ENCODE data around the gene MAML3.
A peak's percentile ranks its signal among the peaks of the same experiment; 100 is the strongest.

The MAML3 gene

DNA sequence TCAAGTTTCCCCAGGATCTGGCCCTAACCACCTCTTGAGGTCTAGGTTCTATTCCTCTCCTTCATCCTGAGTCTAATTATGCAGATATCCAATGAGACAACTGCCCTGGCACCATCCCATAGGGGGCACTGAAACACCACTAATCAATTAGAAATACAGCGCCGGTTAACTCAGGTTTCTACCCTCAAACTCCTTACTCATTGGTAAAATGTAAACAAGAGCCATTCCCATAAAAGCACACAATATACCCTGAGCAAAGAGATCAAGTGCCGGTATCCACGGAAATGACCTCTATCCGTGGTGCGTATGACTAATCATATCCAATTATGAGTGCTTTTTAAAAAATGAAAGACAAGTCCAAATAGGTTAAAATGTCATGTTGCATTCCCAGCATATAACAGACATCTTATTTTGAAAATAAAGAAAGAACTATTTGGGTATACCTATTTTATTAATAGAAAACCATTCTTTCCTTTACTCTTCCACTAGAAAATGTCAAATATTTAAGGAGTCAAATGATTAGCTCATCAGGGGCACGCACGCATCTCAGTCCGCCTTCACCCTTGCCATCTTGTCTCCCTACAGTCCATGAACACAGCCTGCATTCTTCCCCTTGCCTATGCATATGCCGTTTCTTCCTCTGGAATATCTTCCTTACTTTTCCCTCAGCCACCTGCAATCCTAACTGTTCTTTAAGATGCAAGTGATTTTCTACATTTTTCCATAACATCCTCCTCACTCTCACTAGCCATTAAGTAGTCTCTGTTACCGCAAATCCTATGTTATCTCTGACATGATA, 141.1 kb downstream of the MAML3 start:
- DNase-seq (ENCODE audit: extremely low read depth in 1 of 2, low read depth in 1 of 2), result peak; percentile 22 to 35

DNA sequence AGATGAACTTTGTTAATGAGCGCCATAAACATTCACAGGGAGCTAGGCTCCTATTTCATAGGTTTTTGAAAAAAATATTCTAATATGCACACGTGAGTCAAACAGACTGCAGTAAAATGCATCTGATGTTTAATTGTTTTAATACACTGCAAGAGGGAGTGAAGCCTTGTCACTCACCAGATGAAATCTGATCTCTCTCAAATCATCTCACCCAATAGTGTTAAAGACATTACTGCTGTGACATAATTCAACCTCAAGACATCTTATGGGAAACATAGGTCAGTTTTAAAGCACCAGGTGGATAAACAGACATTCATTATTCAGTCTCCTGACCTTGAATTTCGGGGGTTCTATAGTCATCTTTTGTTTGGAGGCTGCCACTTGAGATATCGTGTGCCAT, 148.3 kb downstream of the MAML3 start:
- DNase-seq (ENCODE audit: extremely low read depth in 1 of 2, low read depth in 1 of 2), result no peak

DNA sequence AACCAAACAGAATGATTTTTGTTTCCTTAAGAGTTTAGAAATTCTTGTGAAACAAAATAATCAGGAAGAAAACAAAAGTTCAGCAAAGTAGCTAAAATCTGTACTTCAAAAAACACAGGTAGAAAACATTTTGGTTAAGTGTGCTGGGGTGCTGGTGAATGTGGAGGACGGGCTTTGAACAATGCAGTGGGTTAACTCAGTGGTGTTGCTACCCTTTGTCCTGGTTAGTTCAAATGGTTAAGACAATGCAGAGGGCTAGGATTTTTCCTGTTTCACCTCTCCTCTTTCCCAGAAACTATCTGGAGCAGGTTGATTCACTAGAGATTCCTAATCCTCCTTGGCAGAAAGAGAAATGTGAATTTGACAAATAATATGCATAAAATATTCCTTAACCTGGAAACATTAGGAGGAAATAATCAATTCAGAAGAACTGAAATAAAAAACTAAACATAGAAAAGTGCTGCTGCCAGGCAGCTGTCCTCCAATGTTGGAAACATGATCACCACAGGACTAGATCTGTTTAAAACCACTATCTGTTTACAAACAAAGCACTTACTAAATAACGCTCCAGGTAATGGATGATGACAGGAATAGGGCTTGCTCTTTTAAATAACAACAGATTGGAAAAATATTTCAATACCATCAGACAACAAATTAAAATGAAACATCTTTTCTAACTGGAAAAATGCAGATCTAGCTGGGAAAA, 148.9 kb downstream of the MAML3 start:
- no peak for DNase-seq (ENCODE audit: extremely low read depth in 1 of 2, low read depth in 1 of 2)

DNA sequence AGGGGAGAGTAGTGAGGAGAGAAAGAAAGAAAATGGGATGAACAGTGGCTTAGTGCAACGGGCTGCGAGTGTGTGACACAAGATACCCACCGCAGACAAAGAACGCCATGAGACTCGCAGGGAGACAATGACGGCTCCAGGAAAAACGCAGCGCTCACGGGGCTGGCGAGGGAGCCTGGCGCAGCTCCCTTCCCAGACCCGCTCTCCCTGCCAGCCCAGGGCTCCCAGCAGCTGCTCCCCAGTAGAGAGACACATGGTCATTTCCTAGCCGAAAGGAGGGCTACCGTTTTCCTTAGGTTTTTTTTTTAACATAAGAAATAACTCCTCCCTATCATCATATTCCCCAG, 149.5 kb downstream of the MAML3 start:
- DNase-seq (ENCODE audit: extremely low read depth in 1 of 2, low read depth in 1 of 2), result no peak

DNA sequence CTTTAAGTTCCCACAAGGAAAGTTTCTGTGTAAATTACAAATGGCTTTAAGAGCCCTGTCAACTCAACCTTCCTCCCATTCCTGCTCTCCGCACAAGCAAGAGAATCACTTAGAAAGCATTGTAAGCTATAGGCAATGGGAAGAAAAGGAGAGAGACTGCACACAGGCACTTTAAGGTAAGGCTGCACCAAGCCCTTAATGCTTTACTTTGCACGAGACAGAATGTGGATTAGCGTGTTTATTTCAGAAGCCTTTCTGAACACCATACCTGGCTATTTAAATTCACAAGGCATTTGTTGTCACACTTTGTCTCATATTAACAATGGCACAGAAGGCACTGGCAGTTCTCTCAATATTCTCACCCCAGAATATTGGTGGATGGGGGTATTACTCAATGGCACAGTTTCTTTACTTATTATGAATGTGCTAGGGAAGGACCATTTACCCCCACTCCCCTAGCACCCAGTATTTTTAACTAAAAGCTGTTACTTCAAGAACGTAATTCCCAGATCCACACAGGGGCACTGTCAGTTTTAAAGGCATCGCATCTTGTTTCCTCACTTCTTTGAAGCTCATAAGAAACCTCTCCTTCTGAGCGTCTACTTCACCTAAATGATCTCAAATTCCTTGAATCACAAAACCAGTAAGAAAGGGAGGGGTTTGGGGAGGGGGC, 150.0 kb downstream of the MAML3 start:
- no peak for DNase-seq (ENCODE audit: extremely low read depth in 1 of 2, low read depth in 1 of 2)

DNA sequence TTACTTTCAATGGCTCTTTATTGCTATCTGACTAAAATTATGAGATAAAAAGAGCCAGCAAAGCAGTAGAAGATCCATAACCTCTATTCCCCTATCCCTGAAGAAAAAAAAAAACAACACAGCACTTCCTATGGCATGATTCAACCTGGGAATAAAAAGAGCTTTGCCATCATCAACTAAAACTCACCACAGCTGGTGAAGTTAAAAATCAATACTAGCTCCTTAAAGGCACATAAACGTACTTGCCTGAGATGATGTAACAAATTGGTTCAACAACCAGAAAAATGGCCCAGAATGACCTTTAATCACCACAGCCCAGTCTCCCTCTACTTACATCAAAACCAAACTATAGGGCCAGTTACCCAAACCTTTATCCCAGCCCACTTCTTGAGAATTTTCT, 153.8 kb downstream of the MAML3 start:
- DNase-seq (ENCODE audit: extremely low read depth in 1 of 2, low read depth in 1 of 2), result no peak

GRCh38 chr4:139988863-139989765, 164.9 kb downstream of the MAML3 start:
- no peak for DNase-seq (ENCODE audit: extremely low read depth in 1 of 2, low read depth in 1 of 2)

GRCh38 chr4:139987502-139987850, 166.5 kb downstream of the MAML3 start:
- DNase-seq (ENCODE audit: extremely low read depth in 1 of 2, low read depth in 1 of 2), result no peak

- DNase-seq (ENCODE audit: extremely low read depth in 1 of 2, low read depth in 1 of 2), result no peak
Observed at GRCh38 chr4:139986689-139987501, 167.1 kb downstream of the MAML3 start.

DNA sequence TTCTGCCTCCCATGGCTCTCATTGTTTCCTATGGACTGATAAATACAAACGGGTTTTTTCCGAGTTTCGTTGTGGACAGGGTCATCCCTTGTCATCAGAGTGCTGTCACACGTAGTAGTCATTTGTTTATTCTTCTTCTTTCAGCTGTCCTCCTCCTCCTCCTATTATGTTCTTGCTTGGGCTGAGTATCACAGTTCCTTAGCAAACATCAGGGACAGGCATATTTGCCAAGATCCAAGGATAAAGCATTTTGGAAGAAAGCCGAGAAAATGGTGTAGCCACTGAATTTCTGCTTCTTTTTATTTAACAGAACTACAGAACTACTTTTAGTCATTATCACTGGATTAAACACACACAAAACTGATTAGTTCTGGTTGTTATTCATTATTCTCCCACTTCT, 167.9 kb downstream of the MAML3 start:
- no peak for DNase-seq (ENCODE audit: extremely low read depth in 1 of 2, low read depth in 1 of 2)

DNA sequence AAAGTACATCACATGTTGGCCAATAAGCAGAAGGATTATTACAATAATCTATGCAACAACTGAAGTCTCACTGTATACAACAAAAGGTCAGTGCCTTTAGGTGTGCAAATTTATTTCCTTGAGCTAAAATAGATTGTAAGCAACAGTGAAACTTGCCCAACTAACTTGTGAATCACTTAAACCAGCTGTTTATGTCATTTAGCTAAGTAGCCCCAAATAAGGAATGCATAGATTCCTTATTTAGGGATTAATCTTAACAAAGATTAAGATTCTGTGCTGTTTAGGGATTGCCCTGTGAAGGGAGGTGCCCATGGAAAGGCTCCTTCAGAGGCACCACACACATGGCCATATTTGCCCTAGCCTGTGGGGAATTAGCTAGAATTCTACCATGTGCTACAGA, 168.6 kb downstream of the MAML3 start:
- DNase-seq (ENCODE audit: extremely low read depth in 1 of 2, low read depth in 1 of 2), result no peak

- no peak for DNase-seq (ENCODE audit: extremely low read depth in 1 of 2, low read depth in 1 of 2)
Observed at GRCh38 chr4:139984471-139984870, 169.5 kb downstream of the MAML3 start.

DNA sequence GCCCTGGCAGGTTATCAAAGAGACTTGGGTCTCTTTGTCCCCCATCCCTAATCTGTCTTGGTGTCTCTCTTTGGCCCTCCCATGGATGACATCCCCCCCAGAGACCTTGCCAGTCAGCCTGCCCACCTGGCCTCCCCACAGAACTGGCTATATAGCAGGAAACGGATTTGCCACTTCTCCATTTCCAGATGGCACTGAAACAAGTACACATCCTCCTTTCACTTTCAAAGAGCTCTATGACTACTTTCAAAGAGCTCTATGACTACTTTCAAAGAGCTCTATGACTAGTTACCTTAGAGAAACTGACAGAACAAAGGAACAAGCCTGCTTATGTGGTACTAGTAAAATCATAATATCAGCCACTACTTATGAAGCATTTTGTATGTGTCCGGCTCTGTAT, 175.3 kb downstream of the MAML3 start:
- no peak for DNase-seq (ENCODE audit: extremely low read depth in 1 of 2, low read depth in 1 of 2)

DNA sequence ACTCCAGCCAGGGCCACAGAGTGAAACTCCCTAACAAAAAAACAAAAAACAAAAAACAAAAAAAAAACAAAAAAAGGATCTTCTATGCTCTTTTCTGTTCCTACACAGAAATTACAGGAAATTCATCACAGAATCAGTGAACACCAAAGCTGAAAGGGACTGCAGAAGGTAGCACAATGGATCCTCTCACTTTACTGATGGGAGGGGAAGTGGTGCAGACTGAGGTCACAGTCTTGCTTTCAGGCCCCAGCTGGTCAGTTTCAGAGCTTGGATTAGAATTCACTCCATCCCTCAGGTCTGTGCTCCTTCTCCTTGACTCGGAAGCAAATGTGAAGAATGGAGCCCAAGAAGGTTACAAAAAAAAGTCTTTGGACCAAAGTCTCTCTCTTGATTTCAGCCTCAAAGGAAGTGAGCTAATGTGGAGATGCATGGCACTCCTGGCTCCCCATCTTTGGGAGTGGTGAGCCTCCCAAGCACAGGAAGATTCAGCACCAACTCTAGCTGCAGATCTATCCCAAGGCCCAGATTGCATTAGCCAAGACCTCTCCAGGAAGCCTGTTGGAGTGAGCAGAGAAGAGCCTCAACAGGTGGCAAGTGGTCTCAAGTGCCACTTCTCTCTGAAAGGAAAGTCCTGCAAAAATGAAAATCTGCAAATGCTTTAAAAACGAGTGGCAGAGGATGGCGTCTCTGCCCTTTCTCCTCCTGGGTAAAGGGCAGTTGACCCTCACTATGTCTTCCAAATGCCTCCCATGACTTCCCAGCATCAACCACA, 176.0 kb downstream of the MAML3 start:
- no peak for DNase-seq (ENCODE audit: extremely low read depth in 1 of 2, low read depth in 1 of 2)

DNA sequence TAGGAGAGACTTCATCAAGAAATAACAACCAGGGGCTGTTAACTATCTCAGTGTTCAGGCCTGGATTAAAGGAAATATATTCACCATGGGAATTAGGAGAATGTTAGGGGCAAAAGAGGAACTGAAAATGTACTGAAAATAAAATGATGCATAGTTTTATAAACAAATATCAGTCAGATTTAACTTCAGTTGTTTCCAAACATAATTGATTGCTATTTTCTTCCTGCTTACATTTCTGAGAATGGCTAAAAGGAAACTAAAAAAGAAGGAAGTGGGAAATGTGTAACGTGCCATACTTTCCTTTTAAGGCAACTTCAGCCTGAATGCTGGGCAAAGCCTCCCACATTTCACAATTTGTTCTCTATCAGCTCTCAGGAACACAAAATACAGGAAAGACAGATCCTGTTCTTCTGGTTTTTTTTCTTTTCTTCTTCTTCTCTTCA, 178.1 kb downstream of the MAML3 start:
- no peak for DNase-seq (ENCODE audit: extremely low read depth in 1 of 2, low read depth in 1 of 2)

DNA sequence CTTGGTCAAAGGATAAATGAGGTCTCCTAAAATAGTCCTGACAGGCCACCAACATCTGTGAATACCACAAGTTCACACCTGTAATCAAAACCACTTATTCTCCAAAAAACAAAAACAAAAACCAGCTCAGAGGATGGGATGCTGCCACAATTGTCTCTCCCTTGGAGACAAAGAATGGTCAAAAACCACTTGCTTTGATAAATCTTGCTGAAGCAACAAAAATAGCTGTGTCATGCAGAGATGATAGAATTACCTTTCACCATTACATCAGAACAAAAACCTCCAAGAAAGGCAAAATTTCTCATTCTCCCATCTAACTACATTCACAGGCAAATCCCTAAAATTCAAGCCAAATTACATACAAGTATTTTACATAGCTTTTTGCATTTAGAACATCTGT, 180.4 kb downstream of the MAML3 start:
- no peak for DNase-seq (ENCODE audit: extremely low read depth in 1 of 2, low read depth in 1 of 2)

GRCh38 chr4:139973015-139973414, 181.0 kb downstream of the MAML3 start:
- DNase-seq (ENCODE audit: extremely low read depth in 1 of 2, low read depth in 1 of 2), result no peak

GRCh38 chr4:139972305-139972704, 181.7 kb downstream of the MAML3 start:
- DNase-seq (ENCODE audit: extremely low read depth in 1 of 2, low read depth in 1 of 2), result no peak

DNA sequence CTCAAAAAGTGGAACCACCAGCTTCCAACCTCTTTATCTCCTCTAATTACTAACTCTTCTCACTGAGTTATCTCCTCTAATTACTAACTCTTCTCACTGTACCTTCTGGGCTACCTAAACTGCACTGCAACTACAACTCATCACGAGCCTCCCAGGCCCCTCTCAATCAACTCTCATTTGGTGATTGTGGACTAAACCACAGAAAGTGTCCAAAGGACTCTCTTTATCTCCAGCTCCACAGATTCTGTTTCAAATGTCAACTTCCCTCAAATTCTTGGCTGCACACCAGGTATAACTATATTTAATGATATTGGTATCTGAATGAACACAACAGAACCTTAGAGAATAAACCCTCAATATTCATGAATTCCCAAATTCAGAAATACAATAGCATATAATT, 182.9 kb downstream of the MAML3 start:
- DNase-seq (ENCODE audit: extremely low read depth in 1 of 2, low read depth in 1 of 2), result no peak
